ENCODE data around the gene SORCS2. TPM values are rescaled to one million over a fixed set of nuclear protein-coding genes. Genes with fewer than 3 reads are reported as not detected.

Gene SORCS2
- total RNA-seq, 1 donor from 2014 or later = not detected

DNA sequence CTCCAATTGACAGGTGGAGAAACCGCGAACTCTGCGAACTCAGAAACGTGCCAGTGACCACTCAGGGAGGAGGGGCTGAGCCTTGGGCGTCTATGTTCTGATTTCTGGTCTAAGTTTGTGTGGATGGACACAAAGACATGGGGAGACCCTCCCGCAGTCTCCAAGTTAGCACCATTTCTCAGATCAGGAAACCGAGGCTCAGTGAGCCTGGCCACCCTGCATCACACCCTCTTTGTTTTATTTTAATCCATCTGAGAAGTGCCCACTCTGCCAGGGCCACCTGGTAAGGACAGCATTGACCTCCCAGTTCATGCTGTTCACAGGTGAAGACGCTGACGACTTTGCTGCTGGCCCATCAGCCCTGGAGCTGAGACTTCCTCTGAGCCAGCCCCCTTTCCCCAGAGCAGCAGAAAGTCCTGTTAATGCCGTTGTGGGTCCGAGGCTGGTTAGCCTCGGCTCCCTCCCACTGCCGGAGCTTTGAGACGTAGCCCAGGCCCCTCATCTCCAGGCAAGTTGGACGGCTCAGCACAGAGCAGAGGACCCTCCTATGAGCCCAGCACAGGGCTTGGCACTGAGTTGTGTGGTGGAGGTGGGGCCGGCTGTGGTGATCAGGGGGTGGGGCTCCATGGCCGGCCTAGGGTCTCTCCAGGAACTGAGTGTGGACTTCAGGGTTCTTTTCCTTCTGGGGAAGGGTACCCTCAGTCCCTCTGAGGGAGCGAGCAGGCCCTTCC is 198.7 kb downstream of the SORCS2 start:
- H3K4me3 Mint-ChIP-seq = no peak overlapping the region
- no peak overlapping the region for H3K27ac Mint-ChIP-seq
- intact Hi-C loops (cut with micrococcal nuclease) = no loop called here
- H3K27me3 Mint-ChIP-seq (ENCODE audit: insufficient read depth) = no peaks in the 10 kb centered on the region
- peaks cover 11% of the 10 kb centered on the region for H3K9me3 Mint-ChIP-seq
- DNase-seq (ENCODE audit: low spot score) = no peak
- no peaks in the 10 kb centered on the region for H3K4me1 Mint-ChIP-seq (ENCODE audit: low read depth)
- no peaks in the 10 kb centered on the region for H3K36me3 Mint-ChIP-seq (ENCODE audit: low read depth)

DNA sequence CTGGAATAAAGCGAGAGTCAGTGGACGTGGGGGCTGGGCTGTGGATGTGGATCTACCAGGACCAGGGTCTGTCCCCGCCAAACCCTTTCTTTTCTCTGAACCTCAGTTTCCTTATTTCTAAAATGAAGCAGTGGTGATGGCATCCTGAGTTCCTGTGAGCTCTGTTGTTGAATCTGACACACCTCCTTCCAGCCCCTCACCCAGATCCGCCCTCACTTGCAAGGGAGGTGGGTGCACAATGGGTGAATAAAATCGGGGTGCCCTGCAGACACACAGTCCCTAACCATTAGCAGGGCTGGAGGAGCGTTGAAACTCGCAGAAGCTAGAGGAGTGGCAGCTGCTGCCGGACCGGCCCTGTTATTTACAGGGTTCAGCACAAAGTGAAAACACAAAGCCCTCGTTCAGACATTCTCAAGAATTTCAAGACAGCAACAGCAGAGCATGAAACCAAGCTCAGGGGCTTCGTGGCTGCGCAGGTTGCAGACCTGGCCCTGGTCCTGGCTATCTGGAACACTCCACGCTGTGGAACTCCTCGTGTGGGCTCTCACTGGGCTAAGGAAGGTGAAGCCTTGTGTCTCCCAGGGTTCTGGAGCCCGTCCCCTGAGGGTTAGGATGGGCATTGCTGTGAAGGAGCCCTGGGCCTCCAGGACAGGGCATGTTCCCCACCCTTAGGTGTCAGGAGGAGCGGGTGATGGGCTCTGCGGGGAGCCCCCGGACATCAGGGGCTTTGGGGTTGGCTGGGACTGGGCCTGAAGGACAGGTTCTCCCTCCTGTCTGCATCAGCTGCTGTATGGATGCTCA is 199.5 kb downstream of the SORCS2 start:
- intact Hi-C loops (cut with micrococcal nuclease) = no loop called here
- Mint-ChIP-seq H3K36me3 (ENCODE audit: low read depth) (no peaks in the 10 kb centered on the region), H3K4me3 (no peak overlapping the region), H3K4me1 (ENCODE audit: low read depth) (no peaks in the 10 kb centered on the region), H3K27ac (no peak overlapping the region), H3K27me3 (ENCODE audit: insufficient read depth) (no peaks in the 10 kb centered on the region), H3K9me3 (peaks cover 8% of the 10 kb centered on the region)
- DNase-seq (ENCODE audit: low spot score) = no peak

DNA sequence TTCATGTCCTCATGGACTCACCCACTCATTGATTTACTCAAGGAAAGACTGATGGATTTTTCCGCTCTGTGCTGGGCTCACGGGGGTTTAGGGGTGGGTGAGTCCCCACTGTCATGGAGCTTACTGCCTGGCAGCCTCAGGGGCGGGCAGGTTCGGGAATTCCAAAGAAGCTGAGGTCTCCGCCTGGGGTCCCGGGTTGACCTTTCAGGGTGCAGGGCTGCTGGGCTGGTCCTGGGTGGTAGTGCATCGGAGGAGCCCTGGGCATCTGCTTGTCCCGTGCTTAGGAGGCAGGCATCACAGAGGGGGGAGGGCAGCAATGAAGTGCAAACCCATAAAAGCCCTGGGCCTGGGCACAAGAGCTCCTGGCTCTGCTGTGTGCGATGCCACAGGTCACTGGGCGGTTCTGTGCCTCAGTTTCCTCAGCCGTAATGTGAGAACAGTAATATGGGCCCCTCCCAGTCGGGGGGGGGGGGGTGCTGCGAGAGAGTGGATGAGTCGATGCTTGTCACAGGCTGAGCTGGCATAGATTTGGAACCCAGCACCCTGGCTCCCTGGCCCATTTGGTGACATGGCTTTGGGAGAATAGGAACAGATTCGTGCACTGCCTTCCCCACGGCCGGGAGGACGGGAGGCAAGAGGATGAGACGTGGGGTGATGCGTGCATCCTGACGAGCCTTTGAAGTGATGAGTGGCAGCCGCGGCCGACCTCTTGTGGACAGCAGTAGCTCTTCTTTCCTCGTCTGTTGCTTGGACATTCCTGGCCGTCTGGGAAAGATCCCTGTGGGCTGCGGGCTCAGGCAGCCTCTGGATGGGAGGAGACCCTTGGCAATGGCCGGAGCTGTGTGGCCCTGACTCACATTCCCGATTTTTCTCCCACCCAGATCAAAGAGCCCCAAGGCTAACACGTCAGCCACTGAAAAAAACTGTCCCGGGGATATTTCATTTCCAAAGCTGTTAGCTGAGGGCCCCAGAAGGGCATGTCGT is 200.4 kb downstream of the SORCS2 start:
- Mint-ChIP-seq H3K4me3 (no peak overlapping the region), H3K9me3 (peaks cover 3% of the 10 kb centered on the region), H3K27ac (no peak overlapping the region), H3K27me3 (ENCODE audit: insufficient read depth) (no peaks in the 10 kb centered on the region), H3K4me1 (ENCODE audit: low read depth) (no peaks in the 10 kb centered on the region), H3K36me3 (ENCODE audit: low read depth) (no peaks in the 10 kb centered on the region)
- no peak for DNase-seq (ENCODE audit: low spot score)
- intact Hi-C loops (cut with micrococcal nuclease) = no loop called here

DNA sequence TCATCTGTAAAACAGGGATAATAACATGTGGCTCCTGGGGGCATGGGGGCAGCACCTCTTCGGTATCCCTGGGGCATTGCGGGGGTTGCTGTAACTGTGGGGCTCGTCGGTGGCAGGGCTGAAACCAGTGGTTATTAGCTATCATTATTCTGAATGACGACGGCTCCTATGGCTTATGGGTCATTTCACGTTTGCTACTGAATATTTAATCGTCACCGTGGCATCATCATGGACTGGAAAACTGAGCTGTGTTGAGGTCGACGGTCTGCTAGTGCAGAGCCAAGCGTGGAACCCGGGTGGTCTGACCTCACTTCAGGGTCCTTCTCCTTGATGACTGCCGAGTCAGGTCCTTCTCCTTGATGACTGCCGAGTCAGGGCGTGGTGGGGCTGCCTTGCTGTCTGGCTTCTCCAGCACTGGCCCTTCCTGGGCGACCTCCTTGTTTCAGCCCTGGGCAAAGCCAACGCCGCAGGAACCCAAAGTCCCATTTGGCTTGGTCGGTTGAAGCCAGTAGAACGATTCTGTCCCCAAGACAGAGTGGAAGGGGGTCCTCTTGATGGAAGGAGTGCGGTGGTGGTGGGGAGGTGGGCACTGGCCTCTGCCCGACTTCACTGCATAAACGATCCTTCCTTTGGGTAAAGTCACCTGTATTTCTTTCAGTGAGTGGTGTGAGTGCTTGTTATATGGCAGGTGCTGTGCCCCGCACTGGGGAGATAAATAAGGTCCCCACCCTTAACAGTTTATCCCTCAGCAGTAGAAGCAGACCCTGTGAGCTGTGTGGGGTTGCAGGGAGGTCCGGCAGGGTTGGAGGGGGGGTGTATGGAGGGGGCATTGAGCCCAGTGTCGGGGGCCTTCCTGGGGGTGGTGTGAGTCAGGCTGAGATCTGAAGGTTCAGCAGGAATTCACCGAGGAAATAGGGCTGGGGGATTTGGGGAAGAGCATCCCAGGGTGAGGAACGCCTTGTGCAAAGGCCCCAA is 201.6 kb downstream of the SORCS2 start:
- no peak overlapping the region for H3K27ac Mint-ChIP-seq
- no peaks in the 10 kb centered on the region for H3K9me3 Mint-ChIP-seq
- H3K4me3 Mint-ChIP-seq = no peak overlapping the region
- no peak for DNase-seq (ENCODE audit: low spot score)
- H3K4me1 Mint-ChIP-seq (ENCODE audit: low read depth) = no peaks in the 10 kb centered on the region
- no peaks in the 10 kb centered on the region for H3K36me3 Mint-ChIP-seq (ENCODE audit: low read depth)
- H3K27me3 Mint-ChIP-seq (ENCODE audit: insufficient read depth) = peaks cover 4% of the 10 kb centered on the region
- intact Hi-C loops (cut with micrococcal nuclease) = no loop called here

DNA sequence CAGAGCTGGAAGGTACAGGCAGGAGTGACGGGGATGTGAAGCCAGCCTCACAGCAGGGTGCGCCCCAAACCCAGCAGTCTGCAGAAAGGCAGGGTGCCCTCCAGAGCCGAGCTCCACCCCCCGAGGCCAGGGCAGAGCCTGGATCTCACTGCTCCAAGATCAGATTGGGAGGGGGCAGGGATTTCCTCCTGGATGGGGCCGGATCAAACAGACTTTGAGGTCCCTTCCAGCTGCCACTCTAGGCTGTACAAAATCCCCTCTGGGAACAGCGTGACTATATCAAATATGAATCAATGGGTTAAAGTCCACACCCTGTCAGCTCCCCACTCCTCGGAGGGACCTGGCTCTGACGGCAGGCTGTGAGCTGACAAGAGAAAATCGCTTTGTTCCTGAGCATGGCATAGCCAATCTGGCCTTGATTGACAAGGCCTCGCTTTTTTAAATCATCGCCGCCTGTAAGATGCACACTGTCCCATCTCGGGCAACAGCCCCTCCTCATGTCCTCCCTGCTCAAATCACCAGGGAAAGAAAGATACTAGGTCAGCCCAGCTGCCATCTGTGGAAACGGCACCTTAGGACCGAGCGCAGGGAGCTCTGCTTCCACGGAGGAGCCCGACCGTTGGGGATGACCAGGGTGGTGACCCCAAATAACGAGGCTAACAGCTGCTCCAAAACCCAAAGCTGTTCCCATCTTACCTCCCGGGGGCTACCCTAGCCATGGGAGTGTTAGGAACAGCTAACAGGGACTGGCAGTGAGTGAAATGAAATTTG is 202.5 kb downstream of the SORCS2 start:
- Mint-ChIP-seq H3K27me3 (ENCODE audit: insufficient read depth) (peaks cover 6% of the 10 kb centered on the region), H3K9me3 (no peaks in the 10 kb centered on the region), H3K4me1 (ENCODE audit: low read depth) (no peaks in the 10 kb centered on the region), H3K4me3 (no peak overlapping the region), H3K27ac (no peak overlapping the region), H3K36me3 (ENCODE audit: low read depth) (no peaks in the 10 kb centered on the region)
- intact Hi-C loops (cut with micrococcal nuclease) = no loop called here
- no peak for DNase-seq (ENCODE audit: low spot score)

DNA sequence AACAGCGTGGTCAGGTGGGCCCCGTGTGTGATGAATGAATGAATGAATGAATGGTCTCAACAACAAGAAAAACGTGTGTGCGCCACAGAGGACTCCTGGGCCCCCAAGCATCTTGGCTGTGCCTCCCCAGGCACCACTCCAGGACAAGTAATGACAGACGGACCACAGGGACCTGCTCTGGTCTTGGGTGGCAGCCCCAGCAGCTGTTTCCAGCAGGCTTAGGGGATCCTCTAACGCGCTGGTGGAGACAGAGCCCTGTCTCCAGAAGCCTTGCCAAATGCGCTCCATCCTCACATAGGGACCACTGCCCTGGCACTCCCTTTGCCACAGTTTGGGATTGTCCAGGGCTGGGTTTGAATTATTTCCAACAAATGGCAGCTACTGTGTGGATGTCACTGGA is 203.3 kb downstream of the SORCS2 start:
- Mint-ChIP-seq H3K4me1 (ENCODE audit: low read depth) (no peaks in the 10 kb centered on the region), H3K27me3 (ENCODE audit: insufficient read depth) (peaks cover 6% of the 10 kb centered on the region), H3K9me3 (no peaks in the 10 kb centered on the region), H3K27ac (no peak overlapping the region), H3K4me3 (no peak overlapping the region), H3K36me3 (ENCODE audit: low read depth) (no peaks in the 10 kb centered on the region)
- DNase-seq (ENCODE audit: low spot score) = no peak
- intact Hi-C loops (cut with micrococcal nuclease) = no loop called here

DNA sequence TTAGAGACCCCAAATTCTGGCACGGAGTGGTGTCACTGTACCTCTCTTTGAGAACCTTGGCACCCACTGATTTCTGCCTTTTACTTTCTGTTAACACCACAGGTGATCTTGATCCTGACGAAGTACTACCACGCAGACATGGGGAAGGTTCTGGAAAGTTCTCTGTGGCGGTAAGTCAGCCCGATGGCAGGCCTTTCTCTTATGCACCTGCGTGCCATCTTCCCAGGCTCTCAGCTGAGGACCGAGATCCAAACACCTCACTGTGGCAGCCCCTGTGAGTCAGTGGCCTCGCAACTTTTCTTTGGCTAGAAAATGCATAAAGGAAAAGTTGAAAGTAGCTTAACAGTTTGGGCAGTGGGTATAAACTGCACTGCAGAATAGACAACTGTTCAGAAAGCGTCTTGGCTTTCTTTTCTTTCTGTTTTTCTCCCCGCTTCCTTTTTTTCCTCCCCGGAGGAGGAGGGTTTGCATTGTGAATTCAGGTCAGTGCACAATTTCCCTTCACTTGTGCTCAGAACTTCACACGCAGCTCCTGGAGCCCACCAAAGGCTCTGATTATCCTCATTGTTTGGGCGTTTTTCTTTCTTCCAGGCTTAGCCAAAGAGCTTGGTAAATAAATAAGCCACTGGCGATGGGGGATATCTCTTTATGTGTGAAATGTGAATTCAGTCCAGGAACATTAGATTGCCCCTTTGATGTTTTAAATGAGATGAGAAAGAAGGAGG is 204.0 kb downstream of the SORCS2 start:
- Mint-ChIP-seq H3K4me3 (no peak overlapping the region), H3K27ac (no peak overlapping the region), H3K27me3 (ENCODE audit: insufficient read depth) (peaks cover 6% of the 10 kb centered on the region), H3K4me1 (ENCODE audit: low read depth) (no peaks in the 10 kb centered on the region), H3K36me3 (ENCODE audit: low read depth) (no peaks in the 10 kb centered on the region), H3K9me3 (no peaks in the 10 kb centered on the region)
- no peak for DNase-seq (ENCODE audit: low spot score)
- intact Hi-C loops (cut with micrococcal nuclease) = no loop called here

DNA sequence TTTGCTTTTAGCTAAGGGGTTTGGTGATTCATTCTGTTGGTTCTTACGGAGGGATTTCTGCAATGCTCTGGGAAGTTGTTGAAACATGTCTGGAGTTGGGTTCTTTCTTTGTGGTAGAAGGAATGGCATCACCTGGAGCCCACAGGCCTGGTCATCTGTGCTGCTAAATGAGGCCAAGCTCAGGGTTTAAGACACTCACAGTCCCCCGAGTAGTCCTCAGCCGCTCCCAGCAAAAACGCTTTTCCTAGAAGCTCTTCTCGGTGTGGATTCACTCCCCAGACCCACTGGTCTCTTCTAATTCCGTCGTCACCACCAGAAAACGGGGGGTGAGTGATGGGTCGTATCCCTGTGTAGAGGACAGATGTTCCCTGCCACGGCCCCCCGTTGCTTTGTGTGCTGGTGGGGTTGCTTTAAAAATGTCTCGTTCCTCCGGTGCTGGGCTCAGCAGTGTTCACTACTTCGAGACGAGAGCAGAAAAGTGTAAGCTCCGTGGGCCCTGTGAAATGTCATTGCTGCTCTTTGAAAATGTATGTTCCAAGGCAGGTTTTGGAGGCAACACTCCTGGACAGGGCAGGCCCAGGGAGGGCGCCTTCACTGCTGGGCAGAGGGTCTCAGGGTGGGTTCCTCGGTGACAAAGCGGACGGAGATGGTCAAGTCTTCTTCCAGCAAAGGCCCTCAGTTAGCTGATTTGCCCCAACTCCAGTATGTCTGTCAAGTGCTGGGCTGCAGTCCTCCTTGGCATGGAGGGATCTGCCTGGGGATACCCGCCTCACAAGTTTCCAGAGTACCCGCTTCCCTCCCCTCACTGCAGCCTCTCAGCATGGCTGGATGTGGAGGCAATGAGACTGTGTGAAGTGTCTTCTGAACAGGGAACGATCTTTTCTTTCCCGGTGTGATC is 205.1 kb downstream of the SORCS2 start:
- intact Hi-C loops (cut with micrococcal nuclease) = no loop called here

DNA sequence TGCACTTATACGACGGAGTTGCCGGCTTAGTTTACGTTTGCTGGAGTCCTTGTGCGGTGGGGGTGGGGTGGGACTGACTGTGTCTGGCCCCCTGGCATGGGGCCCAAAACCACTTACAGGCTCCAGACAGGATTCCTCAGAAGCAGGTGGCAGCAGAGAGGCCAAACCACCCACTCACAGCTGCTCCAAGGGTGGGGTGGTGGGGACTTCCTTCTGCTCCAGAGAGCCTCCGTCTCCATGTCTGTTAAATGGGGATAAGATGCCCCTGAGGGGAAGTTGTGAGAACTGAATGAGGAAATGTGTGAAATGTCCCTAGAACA is 205.7 kb downstream of the SORCS2 start:
- DNase-seq (ENCODE audit: low spot score) = no peak
- no peak overlapping the region for H3K4me3 Mint-ChIP-seq
- intact Hi-C loops (cut with micrococcal nuclease) = no loop called here
- peaks cover 6% of the 10 kb centered on the region for H3K27me3 Mint-ChIP-seq (ENCODE audit: insufficient read depth)
- no peaks in the 10 kb centered on the region for H3K9me3 Mint-ChIP-seq
- no peaks in the 10 kb centered on the region for H3K36me3 Mint-ChIP-seq (ENCODE audit: low read depth)
- no peak overlapping the region for H3K27ac Mint-ChIP-seq
- no peaks in the 10 kb centered on the region for H3K4me1 Mint-ChIP-seq (ENCODE audit: low read depth)

More for the DNA sequence above, 205.1 kb downstream of the SORCS2 start:
- DNase-seq (ENCODE audit: low spot score) = no peak
- Mint-ChIP-seq H3K4me3 (no peak overlapping the region), H3K9me3 (no peaks in the 10 kb centered on the region), H3K36me3 (ENCODE audit: low read depth) (no peaks in the 10 kb centered on the region), H3K27ac (no peak overlapping the region), H3K27me3 (ENCODE audit: insufficient read depth) (peaks cover 6% of the 10 kb centered on the region), H3K4me1 (ENCODE audit: low read depth) (no peaks in the 10 kb centered on the region)

DNA sequence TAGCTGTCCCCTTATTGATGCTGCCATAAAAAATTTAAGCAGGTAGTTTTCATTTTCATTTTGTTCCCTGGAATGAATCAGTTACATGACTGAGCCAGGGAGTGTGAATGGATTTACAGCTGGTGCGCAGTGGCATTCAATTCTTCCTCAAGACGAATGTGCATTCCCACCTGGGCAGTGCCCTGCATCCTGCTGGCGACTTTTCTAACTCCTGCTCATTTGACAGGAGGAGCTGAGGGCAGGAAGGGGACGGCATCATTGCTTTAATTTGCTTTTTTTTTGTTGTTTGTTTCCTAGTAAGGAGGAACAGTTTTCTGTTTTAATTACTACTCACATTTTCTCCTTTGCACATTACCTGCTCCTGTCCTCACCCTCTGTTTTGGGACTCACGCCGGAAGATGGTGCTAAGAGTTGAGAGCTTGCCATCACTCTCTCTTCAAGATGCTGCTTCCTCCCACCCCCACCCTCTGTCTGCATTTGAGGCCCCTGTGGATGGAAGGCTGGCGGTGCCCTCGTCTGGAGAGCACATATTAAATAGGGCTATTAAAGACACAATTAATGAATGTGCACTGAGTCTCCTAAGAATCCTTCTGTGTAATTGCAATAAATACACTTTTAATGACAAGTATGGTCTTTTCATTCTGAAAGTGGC is 206.6 kb downstream of the SORCS2 start:
- no peak overlapping the region for H3K27ac Mint-ChIP-seq
- no peak overlapping the region for H3K4me3 Mint-ChIP-seq
- no peak for DNase-seq (ENCODE audit: low spot score)
- peaks cover 6% of the 10 kb centered on the region for H3K27me3 Mint-ChIP-seq (ENCODE audit: insufficient read depth)
- intact Hi-C loops (cut with micrococcal nuclease) = no loop called here
- H3K4me1 Mint-ChIP-seq (ENCODE audit: low read depth) = no peaks in the 10 kb centered on the region
- no peaks in the 10 kb centered on the region for H3K36me3 Mint-ChIP-seq (ENCODE audit: low read depth)
- H3K9me3 Mint-ChIP-seq = no peaks in the 10 kb centered on the region

Data from activated T-helper 1 cell treated with anti-CD3 and anti-CD28 coated beads, Interleukin-12 subunit alpha, Interleukin-12 subunit beta, Interleukin-2, Interleukin-4 antibody, amounts not matched to agents 30 ng/mL and 10 ng/mL and 1 ng/mL, durations not matched to agents 14 hours and 24 hours and 36 hours (primary cell).